ENCODE results near the gene SYNE1.

The SYNE1 gene

GRCh38 chr6:152233547-152234320 lies 403.4 kb downstream of the SYNE1 start:
- DNase-seq (ENCODE audit: low spot score), result no peak

- DNase-seq (ENCODE audit: low spot score), result peak; percentile 20
Measured at GRCh38 chr6:152232501-152233151, 404.5 kb downstream of the SYNE1 start.

DNA sequence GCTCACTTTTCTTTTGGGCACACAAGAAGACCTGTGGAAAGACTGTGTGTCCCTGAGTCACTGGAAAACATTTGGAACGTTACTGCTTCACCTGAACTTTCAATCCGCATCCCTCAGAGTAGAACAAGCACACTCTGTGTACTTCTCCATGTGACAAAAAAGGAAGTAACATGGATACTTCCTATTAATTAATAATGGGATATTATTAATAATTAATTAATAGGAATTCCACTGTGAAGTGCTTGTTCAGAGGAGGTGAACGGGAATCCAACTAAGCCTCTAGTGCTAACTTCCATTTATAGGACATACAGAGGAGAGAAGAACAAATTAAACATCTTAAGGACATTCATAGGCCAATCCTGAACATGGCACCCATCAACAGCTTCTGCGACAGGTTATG lies 407.8 kb downstream of the SYNE1 start:
- no peak for DNase-seq (ENCODE audit: low spot score)

GRCh38 chr6:152226119-152226518 lies 411.0 kb downstream of the SYNE1 start:
- DNase-seq (ENCODE audit: low spot score), result no peak

GRCh38 chr6:152225241-152225934 lies 411.8 kb downstream of the SYNE1 start:
- DNase-seq (ENCODE audit: low spot score), result no peak

DNA sequence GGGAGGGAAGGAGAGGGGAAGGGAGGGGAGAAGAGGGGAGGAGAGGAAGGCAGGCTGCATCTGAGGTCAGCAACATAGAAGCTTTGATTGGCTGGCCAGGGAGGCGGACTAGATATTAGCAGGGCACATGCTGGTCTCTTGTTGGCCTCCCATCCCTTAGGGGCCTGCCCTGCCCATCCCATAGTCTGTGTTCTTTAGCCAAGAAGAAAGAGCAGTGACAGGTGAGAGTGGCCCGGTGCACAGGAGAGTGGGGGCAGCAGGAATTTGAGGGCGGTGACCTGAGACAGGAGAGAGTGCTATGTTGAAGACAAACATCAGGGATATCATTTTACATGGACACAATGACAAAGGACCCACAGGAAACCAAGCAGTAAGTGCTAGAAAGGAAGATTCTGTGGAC lies 413.5 kb downstream of the SYNE1 start:
- DNase-seq (ENCODE audit: low spot score), result no peak

- DNase-seq (ENCODE audit: low spot score), result no peak
Measured at GRCh38 chr6:152221806-152222628, 415.1 kb downstream of the SYNE1 start.

- DNase-seq (ENCODE audit: low spot score), result no peak
Measured at GRCh38 chr6:152220786-152221185, 416.4 kb downstream of the SYNE1 start.

- no peak for DNase-seq (ENCODE audit: low spot score)
Measured at GRCh38 chr6:152218887-152219286, 418.3 kb downstream of the SYNE1 start.

DNA sequence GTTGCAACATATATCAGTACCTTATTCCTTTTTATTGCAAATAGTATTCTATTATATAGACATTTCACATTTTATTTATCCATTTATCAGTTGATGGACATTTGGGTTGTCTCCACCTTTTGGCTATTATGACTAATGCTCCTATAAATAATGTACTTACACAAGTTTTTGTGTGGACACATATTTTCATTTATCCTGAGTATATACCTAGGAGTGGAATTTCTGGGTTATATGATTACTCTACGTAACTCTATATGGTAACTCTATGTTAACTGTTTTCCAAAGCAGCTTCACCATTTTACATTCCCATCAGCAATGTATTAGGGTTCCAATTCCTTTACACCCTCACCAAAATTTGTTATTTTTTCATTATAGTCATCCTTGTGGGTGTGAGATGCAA lies 424.7 kb downstream of the SYNE1 start:
- no peak for DNase-seq (ENCODE audit: low spot score)

DNA sequence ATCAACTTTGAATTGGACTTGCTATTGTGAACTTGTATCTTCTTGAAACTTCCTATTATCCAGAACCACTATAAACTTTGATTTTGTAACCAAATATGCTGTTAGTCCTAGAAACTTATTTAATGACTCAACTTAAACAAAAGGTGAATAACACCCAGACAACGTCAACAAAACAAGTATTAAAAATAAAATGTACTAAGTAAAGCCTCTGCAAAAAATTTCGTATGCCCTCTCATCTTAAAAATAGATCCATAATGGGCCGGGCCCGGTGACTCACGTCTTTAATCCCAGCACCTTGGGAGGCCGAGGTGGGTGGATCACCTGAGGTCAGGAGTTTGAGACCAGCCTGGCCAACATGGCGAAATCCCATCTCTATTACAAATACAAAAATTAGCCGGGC lies 428.0 kb downstream of the SYNE1 start:
- no peak for DNase-seq (ENCODE audit: low spot score)

- DNase-seq (ENCODE audit: low spot score), result no peak
Measured at GRCh38 chr6:152207915-152208714, 429.0 kb downstream of the SYNE1 start.

DNA sequence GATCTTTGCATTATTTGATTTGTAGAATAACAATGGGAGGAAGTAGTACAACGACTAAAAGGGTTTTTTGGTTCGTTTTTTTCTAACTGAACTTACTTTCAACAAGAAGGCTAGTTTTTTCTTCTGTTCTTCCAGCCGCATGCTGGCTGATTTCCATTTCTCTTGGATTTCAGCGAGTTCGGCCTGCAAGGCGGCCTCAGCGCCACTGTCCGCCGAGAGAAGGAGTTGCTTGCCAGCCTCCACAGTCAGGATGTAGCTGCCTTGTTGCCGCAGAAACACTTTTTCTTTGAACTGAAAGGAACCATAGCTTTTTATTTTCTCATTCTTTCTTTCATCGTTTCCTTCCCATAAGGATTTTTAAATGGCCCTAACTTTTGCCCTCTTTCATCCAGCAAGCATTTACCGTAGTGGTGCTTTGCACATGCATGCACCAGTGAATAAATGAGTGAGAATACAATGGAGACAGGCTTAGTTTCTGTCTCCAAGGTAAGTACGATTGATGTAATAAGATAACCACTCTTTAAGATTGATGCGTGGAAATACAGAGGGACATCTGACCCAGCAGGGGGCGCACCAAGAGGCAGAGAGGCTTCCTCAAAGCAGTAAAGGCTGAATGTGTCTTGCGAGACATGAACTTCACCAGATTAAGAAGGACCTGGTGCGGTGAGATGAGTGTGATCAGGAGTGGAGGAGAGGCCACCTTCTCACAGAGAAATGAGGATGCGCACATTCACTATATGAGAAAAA lies 430.9 kb downstream of the SYNE1 start:
- peak; percentile 14 for DNase-seq (ENCODE audit: low spot score)

DNA sequence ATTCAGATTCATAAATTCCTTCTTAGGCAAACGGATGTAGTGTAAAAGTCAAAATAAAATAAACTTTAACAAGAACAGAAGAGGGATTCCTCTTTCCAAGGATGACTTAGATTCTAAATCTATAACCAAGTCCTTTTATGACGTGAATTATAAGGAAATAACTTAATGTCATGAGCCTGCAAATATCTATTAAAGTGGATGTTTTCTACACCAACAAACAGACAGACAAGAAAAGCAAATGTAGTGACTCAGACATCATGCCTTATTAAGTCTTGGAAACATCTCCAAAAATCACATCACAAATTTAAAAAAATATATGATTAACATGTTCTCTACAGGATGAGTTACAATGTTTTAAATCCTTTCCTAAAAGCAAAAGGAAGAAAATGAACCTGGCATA lies 432.6 kb downstream of the SYNE1 start:
- DNase-seq (ENCODE audit: low spot score), result no peak

DNA sequence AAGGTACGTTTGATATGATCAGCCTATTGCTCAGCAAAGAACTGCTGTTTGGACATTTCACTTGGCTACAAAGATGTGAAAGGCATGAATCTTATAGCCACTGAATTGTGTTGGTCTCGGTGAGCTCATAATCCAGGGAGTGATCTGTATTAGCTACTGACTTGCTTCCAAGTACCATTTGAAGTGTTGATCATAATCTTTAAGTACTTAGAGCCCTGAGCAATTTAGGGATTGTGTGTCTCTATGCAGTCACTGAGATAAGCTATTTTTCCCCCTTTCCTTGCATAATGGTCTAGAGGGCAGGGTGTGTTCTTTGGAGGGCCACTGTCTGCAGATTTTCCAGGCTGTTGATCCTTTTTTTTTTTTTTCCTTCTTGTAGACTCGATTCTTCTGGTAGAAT lies 436.0 kb downstream of the SYNE1 start:
- no peak for DNase-seq (ENCODE audit: low spot score)

- no peak for DNase-seq (ENCODE audit: low spot score)
Measured at GRCh38 chr6:152195896-152196295, 441.3 kb downstream of the SYNE1 start.

DNA sequence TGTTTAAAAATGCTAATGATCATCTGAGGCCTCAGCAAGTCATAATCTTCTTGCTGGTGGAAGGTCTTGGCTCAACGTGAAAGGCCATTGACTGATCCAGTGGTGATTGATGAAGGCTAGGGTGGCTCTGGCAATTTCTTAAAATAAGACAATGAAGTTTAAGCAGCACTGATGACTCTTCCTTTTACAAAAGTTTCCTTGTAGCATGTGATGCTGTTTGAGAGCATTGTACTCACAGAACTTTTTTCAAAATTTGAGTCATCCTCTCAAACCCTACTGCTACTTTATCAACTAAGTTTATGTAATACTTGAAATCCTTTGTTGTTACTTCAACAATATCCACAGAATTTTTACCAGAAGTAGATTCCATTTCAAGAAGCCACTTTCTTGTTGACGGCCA lies 447.4 kb downstream of the SYNE1 start:
- DNase-seq (ENCODE audit: low spot score), result no peak

DNA sequence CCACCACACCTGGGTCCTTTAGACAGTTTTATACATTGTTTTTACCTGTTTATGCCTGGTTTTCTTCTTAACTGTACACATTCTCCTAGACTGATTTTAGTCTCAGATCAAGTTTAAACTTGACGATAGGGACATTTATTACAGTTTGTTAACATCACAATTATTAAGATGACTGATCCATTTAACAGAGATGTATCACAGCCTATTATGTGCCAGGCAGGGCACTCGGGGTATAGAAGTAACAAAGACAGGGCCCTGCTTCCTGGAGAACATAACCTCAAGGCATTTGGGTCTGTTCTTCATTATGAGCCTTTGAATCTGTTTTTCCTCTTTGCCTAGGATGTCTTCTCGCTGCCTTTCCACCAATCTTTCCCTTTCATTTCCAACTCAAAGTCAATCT lies 449.2 kb downstream of the SYNE1 start:
- DNase-seq (ENCODE audit: low spot score), result no peak

- no peak for DNase-seq (ENCODE audit: low spot score)
Measured at GRCh38 chr6:152186840-152187239, 450.3 kb downstream of the SYNE1 start.

DNA sequence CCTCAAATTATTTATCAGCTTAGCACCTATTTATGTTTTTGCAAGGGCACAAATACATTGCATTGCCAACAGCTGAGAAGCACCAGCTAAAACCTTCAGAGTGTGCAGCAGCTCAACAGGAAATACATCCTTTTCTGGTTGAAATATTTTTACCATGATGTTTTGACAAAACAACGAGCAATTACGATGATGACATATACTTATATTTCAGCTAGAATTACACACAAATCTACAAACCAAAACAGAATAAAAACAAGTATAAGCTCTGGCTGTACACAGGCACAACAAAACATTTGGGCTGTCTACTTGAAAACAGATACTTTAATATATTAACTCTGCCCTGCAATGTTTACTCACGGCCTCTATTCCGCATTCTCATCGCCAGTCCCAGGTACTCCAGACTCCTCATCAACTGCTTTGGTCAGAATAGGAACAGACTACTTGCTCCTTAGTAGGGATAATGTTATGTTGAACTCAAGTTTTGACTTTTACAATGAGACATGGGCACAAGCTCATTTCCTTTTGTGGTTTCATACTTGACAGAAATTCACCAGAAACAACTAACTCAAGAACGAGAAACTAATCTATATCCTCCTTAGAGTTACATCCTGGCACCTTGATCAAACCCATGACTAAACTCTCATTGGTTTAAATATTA lies 452.1 kb downstream of the SYNE1 start:
- no peak for DNase-seq (ENCODE audit: low spot score)

Measured in COLO829 (cell line).